Activated B cell treated with CpG ODN at 0.5 μM for 24 hours (primary cell): Measurements from ENCODE around the gene ZDHHC14. TPM values are rescaled to one million over a fixed set of nuclear protein-coding genes. Genes with fewer than 3 reads are reported as not detected.
"Not testable (repeated sequence)": the region's sequence is repeated elsewhere in the genome, so short reads cannot be mapped to it uniquely, and the experiment has no call there.

ENCODE experiments used
- ATAC-seq: fragments of 200-7000 bp; cut with Tn5 transposase; one replicate; pipeline ENCODE4 v1.10.0; 2021; ENCODE audit warnings: low read depth, mild to moderate bottlenecking, moderate library complexity
- CTCF ChIA-PET: fragments of 350-600 bp; sonication (Branson Sonifier 250); formaldehyde crosslinking; loops from one replicate; lab custom pipeline; 2021; ENCODE audit warnings: antibody characterized with exemption; lab: Charles Lee
- POLR2A ChIA-PET: fragments of 350-600 bp; sonication (Branson Sonifier 250); formaldehyde crosslinking; loops from one replicate; lab custom pipeline; 2021; ENCODE audit warnings: antibody characterized with exemption; lab: Charles Lee
- DNase-seq: peaks from one replicate; pipeline ENCODE4 v3.0.0; 2022
- H3K27ac Mint-ChIP-seq: one replicate; pipeline ENCODE4 v1.8.0; 2020; ENCODE audit warnings: mixed read lengths
- H3K27me3 Mint-ChIP-seq: one replicate; pipeline ENCODE4 v1.8.0; 2021; ENCODE audit warnings: mixed read lengths
- H3K36me3 Mint-ChIP-seq: one replicate; pipeline ENCODE4 v1.8.0; 2021; ENCODE audit warnings: low read depth, mixed read lengths
- H3K4me1 Mint-ChIP-seq: one replicate; pipeline ENCODE4 v1.8.0; 2021; ENCODE audit warnings: mixed read lengths
- H3K4me3 Mint-ChIP-seq: one replicate; pipeline ENCODE4 v1.8.0; 2020; ENCODE audit warnings: mild to moderate bottlenecking, mixed read lengths
- H3K9me3 Mint-ChIP-seq: one replicate; pipeline ENCODE4 v1.8.0; 2020; ENCODE audit warnings: mixed read lengths
- intact Hi-C: fragments of 100-400 bp; cut with micrococcal nuclease; formaldehyde crosslinking; loops from one replicate; pipeline ENCODE4 v1.15.1; 2024
- total RNA-seq: library from RNA; stranded (reverse); gene quantifications from 2 replicates; pipeline ENCODE4 v1.2.3, GENCODE V29; 2022
- TF ChIP-seq, protein P1 (sequence below): fragments of 200-600 bp; IDR thresholded peaks from one replicate; pipeline ENCODE4 v1.8.0; 2022; ENCODE audit warnings: antibody characterized with exemption, mild to moderate bottlenecking

The ZDHHC14 gene
- total RNA-seq, 1 donor from 2014 or later, result 25.3 TPM

DNA sequence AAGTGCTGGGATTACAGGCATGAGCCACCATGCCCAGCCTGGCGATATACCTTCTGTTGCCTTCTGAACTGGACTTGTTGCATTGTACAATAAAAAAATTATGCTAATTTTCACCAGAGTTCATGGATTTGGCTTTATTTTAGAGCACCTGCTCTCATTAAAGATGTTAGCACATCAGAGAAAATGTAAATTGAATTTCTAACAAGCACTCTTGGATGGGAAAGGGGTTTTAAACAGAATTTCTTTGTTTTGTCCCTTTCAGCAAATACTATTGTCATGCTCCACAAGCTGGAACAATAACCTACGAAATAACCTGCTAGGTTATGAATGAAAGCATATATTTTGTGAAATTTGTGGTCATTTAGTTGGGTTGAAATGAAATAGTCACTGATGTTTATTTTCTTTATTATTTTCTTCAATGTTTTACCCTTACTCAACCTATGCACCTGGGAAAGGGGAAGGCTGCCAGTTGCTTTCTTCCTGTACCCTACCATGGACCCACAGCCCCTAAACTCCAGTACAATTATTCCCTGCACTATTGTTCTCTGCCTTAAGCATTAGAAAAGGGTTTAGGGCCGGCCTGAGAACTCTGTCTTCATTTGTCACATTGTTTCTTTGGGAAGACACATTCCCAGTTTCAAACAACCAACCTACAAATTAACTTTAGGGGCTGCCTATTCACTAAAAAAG lies 22.2 kb downstream of the ZDHHC14 start:
- Mint-ChIP-seq H3K9me3 (no peaks in the 10 kb centered on the region), H3K27ac (no peak overlapping the region), H3K4me1 (peaks cover 20% of the 10 kb centered on the region), H3K4me3 (no peak overlapping the region), H3K27me3 (no peaks in the 10 kb centered on the region), H3K36me3 (peaks cover 25% of the 10 kb centered on the region)
- DNase-seq (no peak), ATAC-seq (no peak)
- CTCF ChIA-PET, result no interaction called here
- POLR2A ChIA-PET, result interaction anchor here (0.8 to 1.3 kb wide), 2 partner anchors 23 to 158 kb away, joined by 3 to 5 read pairs; no protein-coding TSS in a partner anchor
- intact Hi-C loops, result loop anchor here (5.0 kb wide), 1 partner anchor 34 kb away; no protein-coding TSS in a partner anchor
- TF ChIP-seq, protein P1, sequence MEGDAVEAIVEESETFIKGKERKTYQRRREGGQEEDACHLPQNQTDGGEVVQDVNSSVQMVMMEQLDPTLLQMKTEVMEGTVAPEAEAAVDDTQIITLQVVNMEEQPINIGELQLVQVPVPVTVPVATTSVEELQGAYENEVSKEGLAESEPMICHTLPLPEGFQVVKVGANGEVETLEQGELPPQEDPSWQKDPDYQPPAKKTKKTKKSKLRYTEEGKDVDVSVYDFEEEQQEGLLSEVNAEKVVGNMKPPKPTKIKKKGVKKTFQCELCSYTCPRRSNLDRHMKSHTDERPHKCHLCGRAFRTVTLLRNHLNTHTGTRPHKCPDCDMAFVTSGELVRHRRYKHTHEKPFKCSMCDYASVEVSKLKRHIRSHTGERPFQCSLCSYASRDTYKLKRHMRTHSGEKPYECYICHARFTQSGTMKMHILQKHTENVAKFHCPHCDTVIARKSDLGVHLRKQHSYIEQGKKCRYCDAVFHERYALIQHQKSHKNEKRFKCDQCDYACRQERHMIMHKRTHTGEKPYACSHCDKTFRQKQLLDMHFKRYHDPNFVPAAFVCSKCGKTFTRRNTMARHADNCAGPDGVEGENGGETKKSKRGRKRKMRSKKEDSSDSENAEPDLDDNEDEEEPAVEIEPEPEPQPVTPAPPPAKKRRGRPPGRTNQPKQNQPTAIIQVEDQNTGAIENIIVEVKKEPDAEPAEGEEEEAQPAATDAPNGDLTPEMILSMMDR, result no peak

DNA sequence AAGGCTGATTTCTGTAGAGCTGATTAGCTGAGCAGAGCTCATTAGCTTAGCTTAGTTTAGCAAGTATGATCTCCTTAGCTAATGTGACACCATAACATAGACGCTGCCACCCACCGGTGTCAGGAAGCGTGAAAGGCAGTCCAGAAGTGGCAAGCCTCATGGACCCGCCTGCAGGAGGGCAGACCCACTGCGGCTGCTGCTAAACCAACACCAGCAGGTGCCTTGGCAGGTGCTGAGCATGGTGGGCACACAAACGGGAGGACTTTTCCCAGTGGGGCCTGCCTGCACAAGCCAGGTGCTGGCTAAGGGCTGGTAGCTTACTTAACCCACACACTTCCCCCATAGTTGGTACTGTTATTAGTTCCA lies 22.7 kb downstream of the ZDHHC14 start:
- CTCF ChIA-PET, result no interaction called here
- POLR2A ChIA-PET, result interaction anchor here (0.8 to 1.3 kb wide), 2 partner anchors 24 to 158 kb away, joined by 3 to 5 read pairs; no protein-coding TSS in a partner anchor

DNA sequence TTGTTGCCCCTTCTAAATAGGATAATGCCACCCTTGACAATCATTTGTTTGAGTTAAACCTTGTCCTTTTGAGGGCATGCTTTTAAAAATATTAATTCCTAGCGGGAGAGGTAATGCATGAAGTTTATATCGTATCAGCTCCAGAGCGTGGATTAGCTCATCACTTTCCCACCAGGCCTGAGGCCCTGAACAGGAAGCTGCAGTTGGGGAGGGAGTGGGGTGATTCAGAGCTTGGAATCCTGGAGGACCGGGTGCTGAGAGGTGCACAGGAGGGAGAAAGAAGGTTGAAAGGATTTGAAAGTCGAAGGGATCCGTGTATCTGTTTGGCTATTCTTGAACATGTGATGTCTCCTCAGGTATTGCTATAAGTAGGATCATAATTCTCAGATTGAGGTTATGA lies 25.0 kb downstream of the ZDHHC14 start:
- intact Hi-C loops, result no loop called here
- H3K4me3 Mint-ChIP-seq, result no peak overlapping the region
- ChIA-PET POLR2A (interaction anchor here (0.6 kb wide), 1 partner anchor 112 kb away, joined by 5 read pairs; no protein-coding TSS in a partner anchor), CTCF (interaction anchor here (1.1 kb wide), 1 partner anchor 467 kb away, joined by 3 read pairs; no protein-coding TSS in a partner anchor)
- peaks cover 5% of the 10 kb centered on the region for H3K36me3 Mint-ChIP-seq
- H3K27ac Mint-ChIP-seq, result no peak overlapping the region
- DNase-seq (no peak), ATAC-seq (no peak)
- H3K9me3 Mint-ChIP-seq, result no peaks in the 10 kb centered on the region
- TF ChIP-seq, protein P1, result no peak
- peaks cover 24% of the 10 kb centered on the region for H3K4me1 Mint-ChIP-seq
- H3K27me3 Mint-ChIP-seq, result no peaks in the 10 kb centered on the region

More for the DNA sequence above, 22.7 kb downstream of the ZDHHC14 start:
- no peaks in the 10 kb centered on the region for H3K27me3 Mint-ChIP-seq
- intact Hi-C loops, result loop anchor here (5.0 kb wide), 1 partner anchor 34 kb away; no protein-coding TSS in a partner anchor
- no peaks in the 10 kb centered on the region for H3K9me3 Mint-ChIP-seq
- H3K27ac Mint-ChIP-seq, result no peak overlapping the region
- H3K4me1 Mint-ChIP-seq, result peaks cover 20% of the 10 kb centered on the region
- H3K4me3 Mint-ChIP-seq, result no peak overlapping the region
- ATAC-seq, result peak; percentile 69
- TF ChIP-seq, protein P1, result no peak
- no peak for DNase-seq
- peaks cover 21% of the 10 kb centered on the region for H3K36me3 Mint-ChIP-seq

DNA sequence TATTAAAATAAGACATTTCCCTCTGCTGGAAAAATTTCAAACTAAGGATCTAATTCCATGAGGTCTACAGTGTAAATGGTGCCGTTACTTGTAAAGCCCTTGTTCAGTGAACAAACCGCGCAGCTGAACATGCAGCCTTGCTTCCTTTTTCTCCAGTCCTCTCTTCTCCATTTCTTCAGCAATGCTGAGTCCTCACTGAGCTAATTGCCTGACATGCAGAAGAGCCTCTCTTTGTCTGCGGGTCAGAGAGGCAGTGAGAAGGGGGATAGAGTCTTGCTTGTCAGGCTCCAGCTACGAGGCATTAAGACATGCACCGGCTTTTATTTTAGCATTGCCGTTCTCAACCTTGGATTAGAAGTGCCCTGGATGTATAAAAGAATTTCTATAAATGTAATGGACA lies 25.7 kb downstream of the ZDHHC14 start:
- DNase-seq, result no peak
- Mint-ChIP-seq H3K4me1 (peaks cover 31% of the 10 kb centered on the region), H3K36me3 (peaks cover 10% of the 10 kb centered on the region), H3K27ac (no peak overlapping the region), H3K27me3 (no peaks in the 10 kb centered on the region), H3K4me3 (no peak overlapping the region), H3K9me3 (peaks cover 4% of the 10 kb centered on the region)
- ChIA-PET POLR2A (no interaction called here), CTCF (interaction anchor here (1.1 kb wide), 1 partner anchor 466 kb away, joined by 3 read pairs; no protein-coding TSS in a partner anchor)
- intact Hi-C loops, result no loop called here
- ATAC-seq, result no peak
- TF ChIP-seq, protein P1, result no peak

DNA sequence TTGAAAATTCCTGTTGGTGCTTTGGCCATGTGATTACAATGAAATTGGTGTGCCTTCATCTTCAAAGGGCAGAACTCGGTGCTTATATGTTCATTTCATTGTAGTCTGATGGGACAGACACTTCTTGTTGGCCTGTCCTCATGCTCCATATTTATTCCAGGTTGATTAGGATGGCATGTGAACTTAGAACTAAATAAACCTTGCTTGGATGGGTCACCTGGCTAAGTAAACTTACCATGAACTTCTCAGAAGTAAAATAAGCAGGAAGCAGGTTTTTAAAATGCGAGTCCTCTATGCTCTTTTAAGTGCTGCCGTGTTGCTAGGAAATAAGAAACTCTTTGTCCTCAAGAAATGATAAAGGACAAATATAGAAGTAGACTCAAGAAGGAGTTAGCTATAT lies 26.7 kb downstream of the ZDHHC14 start:
- peaks cover 12% of the 10 kb centered on the region for H3K36me3 Mint-ChIP-seq
- TF ChIP-seq, protein P1, result no peak
- POLR2A ChIA-PET, result no interaction called here
- H3K27me3 Mint-ChIP-seq, result no peaks in the 10 kb centered on the region
- peaks cover 4% of the 10 kb centered on the region for H3K9me3 Mint-ChIP-seq
- CTCF ChIA-PET, result no interaction called here
- no peak overlapping the region for H3K27ac Mint-ChIP-seq
- intact Hi-C loops, result no loop called here
- H3K4me1 Mint-ChIP-seq, result peaks cover 38% of the 10 kb centered on the region
- DNase-seq (no peak), ATAC-seq (no peak)
- no peak overlapping the region for H3K4me3 Mint-ChIP-seq

DNA sequence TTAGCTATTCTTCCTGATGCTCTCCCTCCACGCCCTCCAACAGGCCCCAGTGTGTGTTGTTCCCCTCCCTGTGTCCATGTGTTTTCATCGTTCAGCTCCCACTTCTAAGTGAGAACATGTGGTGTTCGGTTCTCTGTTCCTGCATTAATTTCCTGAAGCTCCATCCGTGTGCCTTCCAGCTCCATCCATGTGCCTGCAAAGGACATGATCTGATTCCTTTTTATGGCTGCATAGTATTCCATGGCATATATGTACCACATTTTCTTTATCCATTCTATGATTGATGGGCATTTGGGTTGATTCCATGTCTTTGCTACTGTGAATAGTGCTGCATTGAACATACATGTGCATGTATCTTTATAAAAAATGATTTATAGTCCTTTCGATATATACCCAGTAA lies 27.4 kb downstream of the ZDHHC14 start:
- DNase-seq, POLR2A ChIA-PET, H3K4me3 Mint-ChIP-seq, H3K27me3 Mint-ChIP-seq, intact Hi-C loops, H3K27ac Mint-ChIP-seq, ATAC-seq, CTCF ChIA-PET, H3K9me3 Mint-ChIP-seq: not testable (repeated sequence)
- peaks cover 17% of the 10 kb centered on the region for H3K36me3 Mint-ChIP-seq
- peaks cover 35% of the 10 kb centered on the region for H3K4me1 Mint-ChIP-seq
